Effector memory CD8-positive, alpha-beta T cell (primary cell): ENCODE measurements around the gene MFAP3L.

Experiments used
- ATAC-seq: fragments of 150-1000 bp; cut with Tn5 transposase; replicated peaks from 2 replicates; pipeline ENCODE4 v1.10.0; 2021; ENCODE audit warnings: mild to moderate bottlenecking, moderate library complexity
- DNase-seq, 3 experiments: peaks; one replicate each; pipeline ENCODE4 v3.0.0; 2021
- H3K27ac Mint-ChIP-seq, 2 donors: one replicate each; pipeline ENCODE4 v1.8.0; 2022; ENCODE audit warnings: mild to moderate bottlenecking in 2 of 2, mixed read lengths in 2 of 2, moderate library complexity in 2 of 2
- H3K27me3 Mint-ChIP-seq, 2 donors: one replicate each; pipeline ENCODE4 v1.8.0; 2022; ENCODE audit warnings: mixed read lengths in 2 of 2
- H3K36me3 Mint-ChIP-seq: one replicate; pipeline ENCODE4 v1.8.0; 2022; ENCODE audit warnings: mild to moderate bottlenecking, moderate library complexity, mixed read lengths; ENCODE audit not compliant: insufficient read depth
- H3K4me1 Mint-ChIP-seq, 2 donors: one replicate each; pipeline ENCODE4 v1.8.0; 2022; ENCODE audit warnings: low read depth in 2 of 2, mixed read lengths in 2 of 2
- H3K4me3 Mint-ChIP-seq, 2 donors: one replicate each; pipeline ENCODE4 v1.8.0; 2022; ENCODE audit warnings: mild to moderate bottlenecking in 2 of 2, mixed read lengths in 2 of 2, moderate library complexity in 2 of 2
- H3K9me3 Mint-ChIP-seq, 2 donors: one replicate each; pipeline ENCODE4 v1.8.0; 2022; ENCODE audit warnings: mixed read lengths in 2 of 2

MFAP3L gene

GRCh38 chr4:170038232-170038631 is 12.0 kb upstream of the MFAP3L start:
- H3K27me3 Mint-ChIP-seq, result peaks cover 21 to 24% of the 10 kb centered on the region in 2 donors
- ATAC-seq (no peak), DNase-seq (no peak)
- no peaks in the 10 kb centered on the region for H3K4me1 Mint-ChIP-seq
- H3K4me3 Mint-ChIP-seq, result no peak overlapping the region
- H3K27ac Mint-ChIP-seq, result no peak overlapping the region
- H3K9me3 Mint-ChIP-seq, result no peaks in the 10 kb centered on the region
- peaks cover 4% of the 10 kb centered on the region for H3K36me3 Mint-ChIP-seq

- H3K4me1 Mint-ChIP-seq, result no peaks in the 10 kb centered on the region
- H3K4me3 Mint-ChIP-seq, result no peak overlapping the region
- no peaks in the 10 kb centered on the region for H3K9me3 Mint-ChIP-seq
- peaks cover 16 to 28% of the 10 kb centered on the region in 2 donors for H3K27me3 Mint-ChIP-seq
- no peak for DNase-seq
- ATAC-seq, result no peak
- no peak overlapping the region for H3K27ac Mint-ChIP-seq
- H3K36me3 Mint-ChIP-seq, result peaks cover 4% of the 10 kb centered on the region
Observed at GRCh38 chr4:170037481-170037880, 11.3 kb upstream of the MFAP3L start.

GRCh38 chr4:170035845-170036244 is 9.7 kb upstream of the MFAP3L start:
- no peak overlapping the region for H3K4me3 Mint-ChIP-seq
- no peaks in the 10 kb centered on the region for H3K9me3 Mint-ChIP-seq
- H3K27ac Mint-ChIP-seq, result no peak overlapping the region
- ATAC-seq (no peak), DNase-seq (no peak)
- peaks cover 15 to 25% of the 10 kb centered on the region in 2 donors for H3K27me3 Mint-ChIP-seq
- peaks cover 4% of the 10 kb centered on the region for H3K36me3 Mint-ChIP-seq
- no peaks in the 10 kb centered on the region for H3K4me1 Mint-ChIP-seq

- no peaks in the 10 kb centered on the region for H3K9me3 Mint-ChIP-seq
- peaks cover 4% of the 10 kb centered on the region for H3K36me3 Mint-ChIP-seq
- H3K27ac Mint-ChIP-seq, result no peak overlapping the region
- DNase-seq, result no peak
- H3K4me1 Mint-ChIP-seq, result no peaks in the 10 kb centered on the region
- H3K4me3 Mint-ChIP-seq, result no peak overlapping the region
- ATAC-seq, result no peak
- H3K27me3 Mint-ChIP-seq, result peaks cover 11 to 19% of the 10 kb centered on the region in 2 donors
Observed at GRCh38 chr4:170035231-170035630, 9.0 kb upstream of the MFAP3L start.

GRCh38 chr4:170033999-170034398 is 7.8 kb upstream of the MFAP3L start:
- Mint-ChIP-seq H3K4me1 (no peaks in the 10 kb centered on the region), H3K4me3 (no peak overlapping the region), H3K27me3 (peaks cover 18 to 20% of the 10 kb centered on the region in 2 donors), H3K9me3 (no peaks in the 10 kb centered on the region), H3K27ac (no peak overlapping the region), H3K36me3 (peaks cover under 1% of the 10 kb centered on the region)
- DNase-seq (no peak), ATAC-seq (no peak)

- no peak overlapping the region for H3K27ac Mint-ChIP-seq
Observed at GRCh38 chr4:170030121-170030520, 3.9 kb upstream of the MFAP3L start.

GRCh38 chr4:170027181-170027829 is 1.1 kb upstream of the MFAP3L start:
- Mint-ChIP-seq H3K36me3 (peaks cover 17% of the 10 kb centered on the region), H3K4me1 (peaks cover 6 to 10% of the 10 kb centered on the region in 2 donors), H3K9me3 (no peaks in the 10 kb centered on the region), H3K4me3 (peak overlapping the region; percentile 88 to 92), H3K27ac (peak overlapping the region; percentile 64 to 91), H3K27me3 (peaks cover 7 to 26% of the 10 kb centered on the region in 2 donors)
- ATAC-seq (peak; percentile 67), DNase-seq (peak; percentile 84 to 88 (median 86))

More at GRCh38 chr4:170030121-170030520, 3.9 kb upstream of the MFAP3L start:
- ATAC-seq (no peak), DNase-seq (no peak)
- Mint-ChIP-seq H3K36me3 (peaks cover 17% of the 10 kb centered on the region), H3K9me3 (no peaks in the 10 kb centered on the region), H3K27me3 (peaks cover 12 to 32% of the 10 kb centered on the region in 2 donors), H3K4me1 (peaks cover 6 to 10% of the 10 kb centered on the region in 2 donors), H3K4me3 (no peak overlapping the region)

- H3K36me3 Mint-ChIP-seq, result peaks cover 17% of the 10 kb centered on the region
- peak overlapping the region; percentile 77 to 92 for H3K4me3 Mint-ChIP-seq
- peaks cover 6 to 10% of the 10 kb centered on the region in 2 donors for H3K4me1 Mint-ChIP-seq
- peaks cover 7 to 23% of the 10 kb centered on the region in 2 donors for H3K27me3 Mint-ChIP-seq
- H3K27ac Mint-ChIP-seq, result peak overlapping the region in 1 of 2 donors; percentile 39
- ATAC-seq, result no peak
- DNase-seq, result peak in 2 of 3 experiments; percentile 2 to 3
- H3K9me3 Mint-ChIP-seq, result no peaks in the 10 kb centered on the region
Observed at GRCh38 chr4:170025523-170026252, 507 bp downstream of the MFAP3L start.

- DNase-seq (no peak), ATAC-seq (no peak)
- H3K36me3 Mint-ChIP-seq, result peaks cover 12% of the 10 kb centered on the region
- peaks cover 1 to 6% of the 10 kb centered on the region in 2 donors for H3K4me1 Mint-ChIP-seq
- no peak overlapping the region for H3K4me3 Mint-ChIP-seq
- no peaks in the 10 kb centered on the region for H3K9me3 Mint-ChIP-seq
- no peaks in the 10 kb centered on the region for H3K27me3 Mint-ChIP-seq
- no peak overlapping the region for H3K27ac Mint-ChIP-seq
Observed at GRCh38 chr4:170022211-170022610, 4.0 kb downstream of the MFAP3L start.

- no peak overlapping the region for H3K27ac Mint-ChIP-seq
- H3K27me3 Mint-ChIP-seq, result peaks cover 0 to 6% of the 10 kb centered on the region in 2 donors
- ATAC-seq (no peak), DNase-seq (no peak)
- H3K4me1 Mint-ChIP-seq, result no peaks in the 10 kb centered on the region
- H3K4me3 Mint-ChIP-seq, result no peak overlapping the region
- peaks cover 2% of the 10 kb centered on the region for H3K36me3 Mint-ChIP-seq
- H3K9me3 Mint-ChIP-seq, result no peaks in the 10 kb centered on the region
Observed at GRCh38 chr4:170017252-170017651, 8.9 kb downstream of the MFAP3L start.

- Mint-ChIP-seq H3K9me3 (no peaks in the 10 kb centered on the region), H3K4me1 (no peaks in the 10 kb centered on the region), H3K27ac (no peak overlapping the region), H3K27me3 (peaks cover 0 to 6% of the 10 kb centered on the region in 2 donors), H3K4me3 (no peak overlapping the region), H3K36me3 (peaks cover 2% of the 10 kb centered on the region)
- no peak for ATAC-seq
- no peak for DNase-seq
Observed at GRCh38 chr4:170015285-170015684, 10.9 kb downstream of the MFAP3L start.

- ATAC-seq, result no peak
- H3K9me3 Mint-ChIP-seq, result no peaks in the 10 kb centered on the region
- H3K4me3 Mint-ChIP-seq, result no peak overlapping the region
- H3K27ac Mint-ChIP-seq, result no peak overlapping the region
- peaks cover 2% of the 10 kb centered on the region for H3K36me3 Mint-ChIP-seq
- no peak for DNase-seq
- H3K27me3 Mint-ChIP-seq, result peaks cover 0 to 6% of the 10 kb centered on the region in 2 donors
- no peaks in the 10 kb centered on the region for H3K4me1 Mint-ChIP-seq
Observed at GRCh38 chr4:170014359-170015011, 11.7 kb downstream of the MFAP3L start.

GRCh38 chr4:170012629-170012958 is 13.6 kb downstream of the MFAP3L start:
- Mint-ChIP-seq H3K27me3 (peaks cover 0 to 13% of the 10 kb centered on the region in 2 donors), H3K27ac (no peak overlapping the region), H3K4me3 (no peak overlapping the region), H3K4me1 (peaks cover 0 to 9% of the 10 kb centered on the region in 2 donors), H3K9me3 (no peaks in the 10 kb centered on the region), H3K36me3 (peaks cover 2% of the 10 kb centered on the region)
- DNase-seq (no peak), ATAC-seq (no peak)
